ENCODE results near the gene COX11. TPM values are rescaled to one million over a fixed set of nuclear protein-coding genes. Genes with fewer than 3 reads are reported as not detected.
A peak's percentile ranks its signal among the peaks of the same experiment; 100 is the strongest.

COX11 gene
- total RNA-seq, 1 experiment from 2014 or later, result 83.5 TPM

- DNase-seq (ENCODE audit: low read depth), result peak; percentile 33
Measured at GRCh38 chr17:54967621-54968261, 713 bp downstream of the COX11 start.

DNA sequence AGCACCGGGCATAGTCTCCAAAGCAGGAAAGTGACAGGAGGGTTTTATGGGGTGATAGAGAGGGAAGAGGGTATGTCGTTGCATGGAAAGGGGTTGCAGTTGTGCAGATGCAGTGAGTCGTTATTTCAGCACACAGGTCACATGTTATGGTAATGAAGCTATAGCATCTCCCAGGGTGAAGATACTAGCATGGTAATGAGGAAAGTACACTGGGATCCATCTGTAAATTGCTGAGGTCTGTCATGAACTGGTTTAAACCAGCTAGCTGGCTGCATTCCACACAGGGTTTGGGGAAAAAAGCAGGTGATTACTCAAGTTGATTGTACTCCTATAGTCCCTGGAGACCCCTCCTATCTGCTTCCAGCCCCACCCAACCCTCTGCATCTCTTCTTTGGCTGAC is 11.7 kb downstream of the COX11 start:
- no peak for DNase-seq (ENCODE audit: low read depth)

- DNase-seq (ENCODE audit: low read depth), result no peak
Measured at GRCh38 chr17:54951286-54951685, 17.2 kb downstream of the COX11 start.

GRCh38 chr17:54950116-54950515 is 18.3 kb downstream of the COX11 start:
- DNase-seq (ENCODE audit: low read depth), result no peak

- peak; percentile 98 for DNase-seq (ENCODE audit: low read depth)
Measured at GRCh38 chr17:54948380-54948779, 20.1 kb downstream of the COX11 start.

GRCh38 chr17:54947396-54947795 is 21.1 kb downstream of the COX11 start:
- no peak for DNase-seq (ENCODE audit: low read depth)

GRCh38 chr17:54945671-54946070 is 22.8 kb downstream of the COX11 start:
- DNase-seq (ENCODE audit: low read depth), result no peak

DNA sequence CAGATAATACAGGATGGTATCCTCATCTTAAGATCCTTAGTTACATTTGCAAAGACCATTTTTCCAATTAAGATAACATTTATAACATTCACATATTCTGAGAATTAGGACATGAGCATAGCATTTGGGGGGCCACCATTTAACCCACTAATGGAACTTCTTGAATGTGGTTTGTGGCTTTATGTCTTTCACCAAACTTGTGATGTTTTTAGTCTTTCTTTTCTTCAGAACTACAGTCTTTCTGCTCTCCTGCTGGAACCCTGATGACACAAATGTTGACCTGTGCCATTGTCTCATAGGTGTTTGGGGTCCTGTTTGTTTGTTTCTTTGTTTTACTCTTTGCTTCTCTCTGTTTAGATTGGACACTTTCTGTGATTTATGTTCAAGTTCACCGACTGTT is 23.2 kb downstream of the COX11 start:
- DNase-seq (ENCODE audit: low read depth), result no peak

- no peak for DNase-seq (ENCODE audit: low read depth)
Measured at GRCh38 chr17:54944796-54945195, 23.7 kb downstream of the COX11 start.

DNA sequence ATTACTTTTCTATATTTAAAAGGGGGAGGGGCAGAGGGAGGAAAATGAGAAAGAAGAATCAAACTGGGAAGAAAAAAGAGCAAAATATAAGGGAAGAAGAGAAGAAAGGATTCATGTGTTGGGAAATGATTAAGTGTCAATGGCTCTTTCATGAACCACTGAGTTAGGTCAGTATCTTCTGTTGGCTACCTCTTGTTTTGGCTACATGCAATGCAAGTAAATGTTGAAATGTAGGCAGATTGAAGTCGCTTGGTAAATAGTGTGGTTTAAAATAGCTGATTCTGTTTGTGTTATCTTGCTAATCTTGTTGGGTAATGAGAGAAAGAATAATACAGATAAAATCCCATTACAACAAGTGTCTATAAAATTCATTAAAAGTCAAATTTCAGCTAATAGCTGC is 27.2 kb downstream of the COX11 start:
- no peak for DNase-seq (ENCODE audit: low read depth)

- no peak for DNase-seq (ENCODE audit: low read depth)
Measured at GRCh38 chr17:54937426-54937825, 31.0 kb downstream of the COX11 start.

DNA sequence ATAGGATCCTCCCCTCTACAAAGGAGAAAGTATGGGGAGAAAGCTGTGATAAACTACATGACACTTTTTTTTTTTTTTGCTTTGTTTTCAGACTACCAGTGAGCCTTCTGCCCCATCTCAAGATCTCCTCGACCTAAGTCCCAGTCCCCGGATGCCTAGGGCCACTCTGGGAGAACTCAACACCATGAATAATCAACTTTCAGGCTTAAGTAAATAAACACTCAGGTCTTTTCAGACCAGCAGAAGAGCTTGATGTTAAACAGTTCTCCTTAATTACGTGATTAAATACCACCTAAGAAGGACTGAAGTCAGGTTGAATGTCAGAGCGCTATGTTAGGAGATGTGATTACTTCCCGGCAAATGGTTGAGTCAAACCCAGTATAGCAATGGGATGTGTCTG is 31.4 kb downstream of the COX11 start:
- DNase-seq (ENCODE audit: low read depth), result no peak

- DNase-seq (ENCODE audit: low read depth), result no peak
Measured at GRCh38 chr17:54935471-54935870, 33.0 kb downstream of the COX11 start.

GRCh38 chr17:54933921-54934320 is 34.5 kb downstream of the COX11 start:
- no peak for DNase-seq (ENCODE audit: low read depth)

DNA sequence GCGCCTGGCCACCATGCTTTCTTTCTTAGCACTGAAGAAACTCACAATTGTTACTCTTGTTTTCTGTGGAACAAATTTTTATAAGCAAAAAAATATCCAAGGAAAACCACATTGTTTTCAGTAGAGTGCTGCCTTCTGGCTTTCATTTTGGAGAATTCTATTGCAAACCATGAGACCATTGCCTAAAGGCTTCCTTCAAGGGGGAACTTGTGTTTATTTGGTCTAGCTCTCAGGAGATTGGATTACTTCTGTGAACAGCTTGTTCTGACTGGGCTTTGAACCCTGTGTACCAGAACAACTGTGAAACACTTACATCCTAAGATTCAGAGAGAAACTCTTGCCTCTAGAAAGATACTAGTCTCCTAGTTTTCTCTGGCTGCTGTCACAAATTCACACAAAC is 35.7 kb downstream of the COX11 start:
- no peak for DNase-seq (ENCODE audit: low read depth)

DNA sequence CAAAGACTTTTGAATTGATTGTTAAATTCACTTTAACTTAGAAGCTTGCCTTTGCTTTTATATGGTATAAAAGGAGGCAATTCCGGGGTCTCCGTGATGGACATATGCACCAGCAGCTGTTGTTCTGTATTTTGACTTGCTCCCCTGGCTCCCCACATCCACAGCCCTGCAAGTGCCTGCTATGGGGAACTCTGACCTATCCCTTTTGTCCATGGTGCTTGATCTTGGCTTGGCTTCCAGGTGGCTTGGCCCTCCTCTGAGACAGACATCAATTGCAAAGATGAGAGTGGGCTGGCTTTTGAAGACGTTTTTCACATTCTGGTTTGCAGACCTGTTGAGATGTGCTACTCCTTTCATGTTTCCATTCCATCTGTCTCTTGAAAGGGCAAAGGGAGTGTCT is 40.9 kb downstream of the COX11 start:
- DNase-seq (ENCODE audit: low read depth), result no peak

GRCh38 chr17:54924405-54924804 is 44.0 kb downstream of the COX11 start:
- no peak for DNase-seq (ENCODE audit: low read depth)

GRCh38 chr17:54920819-54921218 is 47.6 kb downstream of the COX11 start:
- no peak for DNase-seq (ENCODE audit: low read depth)

DNA sequence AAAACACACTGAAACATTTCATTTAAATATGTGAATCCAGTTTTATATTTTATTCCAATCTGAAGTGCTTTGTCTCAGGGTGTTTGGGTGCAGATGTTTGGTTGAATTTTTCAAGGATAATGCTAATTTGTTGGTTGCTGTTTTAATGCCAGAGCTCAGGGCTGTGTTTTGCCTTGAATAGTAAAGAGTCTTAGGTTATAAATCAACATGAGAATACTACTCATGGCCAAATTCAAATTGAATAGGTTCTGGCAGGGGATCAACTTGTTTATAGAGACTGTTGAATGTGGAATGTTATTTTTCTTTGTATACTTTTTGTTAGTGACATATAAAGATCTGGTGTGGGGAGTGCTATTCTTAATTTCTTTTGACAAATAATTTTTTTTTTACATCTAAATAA is 49.0 kb downstream of the COX11 start:
- no peak for DNase-seq (ENCODE audit: low read depth)

DNA sequence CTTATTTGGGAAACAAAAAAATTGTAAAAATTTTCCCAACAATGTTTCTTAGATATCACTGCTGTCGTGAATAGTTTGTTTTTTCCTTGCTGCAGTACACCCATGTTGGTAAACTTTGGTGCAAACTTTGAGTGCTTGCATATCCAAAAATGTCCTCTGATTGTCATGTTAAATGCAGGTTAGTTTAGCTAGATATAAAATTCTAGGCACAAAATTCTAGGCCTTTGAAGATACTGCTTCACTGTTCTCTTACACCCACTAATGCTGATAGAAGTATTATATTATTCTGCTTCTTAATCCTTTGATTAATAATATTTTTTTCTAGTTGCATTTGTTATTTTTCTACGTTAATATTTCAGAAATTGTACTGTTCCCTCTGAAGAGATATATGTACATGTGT is 51.7 kb downstream of the COX11 start:
- no peak for DNase-seq (ENCODE audit: low read depth)
